Measurements from ENCODE around the gene SLC2A3. TPM values are rescaled to one million over a fixed set of nuclear protein-coding genes. Genes with fewer than 3 reads are reported as not detected.

Gene SLC2A3
- total and polyA plus RNA-seq, 2 of the 13 experiments (the other 11 are each of a cell fraction or from before 2014, with no cell fraction given) = 39.3 to 580 TPM

Small RNAs within 50 kb of the gene (small RNA-seq; reads per million reads assigned to genes)
- gene RF00019 (ENCODE audit: insufficient read depth in 2 of 3, insufficient read length in 3 of 3, low read depth in 2 of 3, low replicate concordance in 1 of 3) = 0 reads per million in 3 experiments

Other genes with a start within 250 kb of the SLC2A3 start
- not detected in 2 replicates for gene GDF3, start 240.4 kb downstream of the SLC2A3 start, total RNA-seq (2016; rRNA removed; fragmentation: Illumina TruSeq; extraction: Trizol)
- gene GDF3, start 240.4 kb downstream of the SLC2A3 start, polyA plus RNA-seq (2011; rRNA removed) = not detected in 2 replicates
- gene DPPA3, start 224.8 kb downstream of the SLC2A3 start, total RNA-seq (2016; rRNA removed; fragmentation: Illumina TruSeq; extraction: Trizol) = not detected in 2 replicates
- gene DPPA3, start 224.8 kb downstream of the SLC2A3 start, polyA plus RNA-seq (2011; rRNA removed) = not detected in 2 replicates
- gene CLEC4C, start 188.8 kb downstream of the SLC2A3 start, total RNA-seq (2016; rRNA removed; fragmentation: Illumina TruSeq; extraction: Trizol) = not detected in 2 replicates
- gene CLEC4C, start 188.8 kb downstream of the SLC2A3 start, polyA plus RNA-seq (2011; rRNA removed) = not detected in 2 replicates
- not detected in 2 replicates for gene NANOGNB, start 171.0 kb downstream of the SLC2A3 start, total RNA-seq (2016; rRNA removed; fragmentation: Illumina TruSeq; extraction: Trizol)
- gene NANOGNB, start 171.0 kb downstream of the SLC2A3 start, polyA plus RNA-seq (2011; rRNA removed) = not detected in 2 replicates
- gene NANOG, start 146.8 kb downstream of the SLC2A3 start, total RNA-seq (2016; rRNA removed; fragmentation: Illumina TruSeq; extraction: Trizol) = 0.24 TPM in 1 of 2 replicates, not detected in the other
- gene NANOG, start 146.8 kb downstream of the SLC2A3 start, polyA plus RNA-seq (2011; rRNA removed) = 0.04 and 0.30 TPM in 2 replicates
- gene SLC2A14, start 63.3 kb downstream of the SLC2A3 start, total RNA-seq (2016; rRNA removed; fragmentation: Illumina TruSeq; extraction: Trizol) = 6.6 and 7.7 TPM in 2 replicates
- 30.5 and 39.0 TPM in 2 replicates for gene SLC2A14, start 63.3 kb downstream of the SLC2A3 start, polyA plus RNA-seq (2011; rRNA removed)
- 2.2 and 3.0 TPM in 2 replicates for gene FOXJ2, start 96.5 kb upstream of the SLC2A3 start, total RNA-seq (2016; rRNA removed; fragmentation: Illumina TruSeq; extraction: Trizol)
- gene FOXJ2, start 96.5 kb upstream of the SLC2A3 start, polyA plus RNA-seq (2011; rRNA removed) = 2.4 and 2.9 TPM in 2 replicates
- not detected in 2 replicates for gene C3AR1, start 130.2 kb upstream of the SLC2A3 start, total RNA-seq (2016; rRNA removed; fragmentation: Illumina TruSeq; extraction: Trizol)
- gene C3AR1, start 130.2 kb upstream of the SLC2A3 start, polyA plus RNA-seq (2011; rRNA removed) = not detected in 2 replicates
- 28.4 and 33.8 TPM in 2 replicates for gene NECAP1, start 146.1 kb upstream of the SLC2A3 start, total RNA-seq (2016; rRNA removed; fragmentation: Illumina TruSeq; extraction: Trizol)
- gene NECAP1, start 146.1 kb upstream of the SLC2A3 start, polyA plus RNA-seq (2011; rRNA removed) = 17.7 and 24.4 TPM in 2 replicates
- gene CLEC4A, start 187.4 kb upstream of the SLC2A3 start, total RNA-seq (2016; rRNA removed; fragmentation: Illumina TruSeq; extraction: Trizol) = not detected in 2 replicates
- gene CLEC4A, start 187.4 kb upstream of the SLC2A3 start, polyA plus RNA-seq (2011; rRNA removed) = 0.50 and 0.55 TPM in 2 replicates
- gene ZNF705A, start 220.8 kb upstream of the SLC2A3 start, total RNA-seq (2016; rRNA removed; fragmentation: Illumina TruSeq; extraction: Trizol) = not detected in 2 replicates
- not detected in 2 replicates for gene ZNF705A, start 220.8 kb upstream of the SLC2A3 start, polyA plus RNA-seq (2011; rRNA removed)